ENCODE measurements around the gene PDIA2.

DNA sequence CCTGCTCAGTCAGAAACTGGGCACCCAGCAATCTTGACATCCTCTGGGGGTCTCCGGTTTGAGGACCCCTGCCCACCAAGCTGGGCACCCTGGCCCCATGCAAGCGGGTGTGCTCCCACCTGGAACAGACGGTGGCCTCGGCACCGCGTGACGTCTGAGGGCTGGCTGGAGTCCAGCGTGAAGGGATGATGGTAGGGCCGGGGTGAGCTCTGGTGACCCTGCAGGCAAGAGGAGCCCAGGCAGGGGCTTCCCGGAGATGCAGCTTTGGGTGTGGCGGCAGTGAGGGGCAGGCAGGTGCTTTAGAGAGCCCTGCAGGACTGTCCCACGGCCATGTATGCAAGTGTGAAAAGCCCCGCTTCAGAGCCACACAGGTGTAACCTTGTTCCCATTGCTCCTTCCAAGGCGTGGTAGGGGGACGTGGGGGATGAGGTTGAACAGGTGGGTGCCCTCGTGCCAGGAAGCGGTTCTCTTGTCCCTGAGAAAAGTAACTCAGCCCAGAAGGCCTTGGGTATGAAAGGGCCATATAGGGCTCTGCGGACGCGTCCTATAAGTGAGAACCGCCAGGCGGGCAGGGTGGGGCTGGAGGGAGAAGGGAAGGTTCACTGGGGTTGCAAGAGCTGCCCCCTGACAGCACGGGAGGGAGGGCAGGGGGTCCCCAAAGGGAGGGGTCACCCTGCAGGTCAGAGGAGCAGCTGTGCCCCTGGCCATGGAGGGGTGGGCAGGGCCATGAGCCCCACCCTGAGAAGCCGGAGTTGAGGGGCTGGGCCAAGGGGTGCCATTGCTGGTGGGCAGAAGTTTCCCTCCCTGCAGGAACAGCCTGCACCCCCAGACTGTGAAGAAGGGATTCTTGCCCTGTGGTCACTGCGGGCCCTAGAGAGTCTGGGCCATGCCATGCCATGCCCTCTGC lies 16.5 kb upstream of the PDIA2 start:
- TF ChIP-seq JUN (IDR thresholded peaks at IDR 0.05; ENCODE audit: borderline replicate concordance, insufficient read depth, insufficient read length, low read depth) (no peak), POLR2AphosphoS5 (IDR thresholded peaks at IDR 0.05; ENCODE audit: insufficient read depth, low read depth, low read length) (no peak), POLR2A (IDR thresholded peaks at IDR 0.05; ENCODE audit: low read depth, low read length) (no peak), EZH2 (IDR thresholded peaks at IDR 0.05; ENCODE audit: borderline replicate concordance, low read depth, low read length, severe bottlenecking) (no peak)
- TF ChIP-seq, protein P1, sequence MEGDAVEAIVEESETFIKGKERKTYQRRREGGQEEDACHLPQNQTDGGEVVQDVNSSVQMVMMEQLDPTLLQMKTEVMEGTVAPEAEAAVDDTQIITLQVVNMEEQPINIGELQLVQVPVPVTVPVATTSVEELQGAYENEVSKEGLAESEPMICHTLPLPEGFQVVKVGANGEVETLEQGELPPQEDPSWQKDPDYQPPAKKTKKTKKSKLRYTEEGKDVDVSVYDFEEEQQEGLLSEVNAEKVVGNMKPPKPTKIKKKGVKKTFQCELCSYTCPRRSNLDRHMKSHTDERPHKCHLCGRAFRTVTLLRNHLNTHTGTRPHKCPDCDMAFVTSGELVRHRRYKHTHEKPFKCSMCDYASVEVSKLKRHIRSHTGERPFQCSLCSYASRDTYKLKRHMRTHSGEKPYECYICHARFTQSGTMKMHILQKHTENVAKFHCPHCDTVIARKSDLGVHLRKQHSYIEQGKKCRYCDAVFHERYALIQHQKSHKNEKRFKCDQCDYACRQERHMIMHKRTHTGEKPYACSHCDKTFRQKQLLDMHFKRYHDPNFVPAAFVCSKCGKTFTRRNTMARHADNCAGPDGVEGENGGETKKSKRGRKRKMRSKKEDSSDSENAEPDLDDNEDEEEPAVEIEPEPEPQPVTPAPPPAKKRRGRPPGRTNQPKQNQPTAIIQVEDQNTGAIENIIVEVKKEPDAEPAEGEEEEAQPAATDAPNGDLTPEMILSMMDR (IDR thresholded peaks at IDR 0.05; ENCODE audit: extremely low read depth in 1 of 2, insufficient read depth in 1 of 2, low read depth in 1 of 2, low read length in 2 of 2) = no peak
